ENCODE measurements around the gene POLR2C.

GRCh38 chr16:57512296-57513001 is 50.0 kb downstream of the POLR2C start:
- TF ChIP-seq CTCF (conservative IDR thresholded peaks at IDR 0.05) (no peak), ZFX (IDR thresholded peaks at IDR 0.05) (no peak)
